ENCODE data around the gene TEAD1. TPM values are rescaled to one million over a fixed set of nuclear protein-coding genes. Genes with fewer than 3 reads are reported as not detected.

TEAD1 gene
- total RNA-seq, 1 experiment from 2014 or later = 106 TPM

DNA sequence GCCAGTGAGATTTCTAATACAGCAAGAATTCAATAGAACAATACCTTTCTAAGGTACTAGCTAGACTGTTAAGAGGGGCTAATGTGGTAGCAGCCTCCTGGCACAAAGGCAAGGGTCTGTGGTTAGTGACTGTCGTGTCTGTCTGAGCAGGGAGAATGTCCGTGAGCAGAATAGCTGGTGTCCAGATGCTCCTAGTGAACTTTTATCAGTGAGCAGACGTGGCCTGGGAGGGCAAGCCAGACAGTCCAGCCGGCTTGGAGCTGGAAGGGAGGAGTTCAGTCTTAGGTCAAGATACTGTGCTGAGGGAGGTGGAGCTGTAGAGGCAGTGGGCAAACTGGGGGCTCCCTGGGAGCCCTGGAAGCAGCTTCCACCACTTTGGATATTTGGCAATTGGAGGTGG lies 138.6 kb downstream of the TEAD1 start:
- no peak overlapping the region for H2AFZ ChIP-seq
- CTCF ChIA-PET = interaction anchor here (0.7 to 1.4 kb wide), 2 partner anchors 10 to 76 kb away, joined by 3 to 5 read pairs; no protein-coding TSS in a partner anchor
- H3K9me2 ChIP-seq (ENCODE audit: insufficient read depth) = no peaks in the 10 kb centered on the region
- POLR2A ChIA-PET (ENCODE audit: unreplicated experiment) = interaction anchor here (0.7 kb wide), 1 partner anchor 12 kb away, joined by 5 read pairs; no protein-coding TSS in a partner anchor
- no peaks in the 10 kb centered on the region for H4K20me1 ChIP-seq (ENCODE audit: insufficient read depth)
- no peaks in the 10 kb centered on the region for H3K9me3 ChIP-seq (ENCODE audit: insufficient read depth, low read depth)
- peaks cover 35% of the 10 kb centered on the region for H3K4me1 ChIP-seq (replicated peaks; ENCODE audit: insufficient read depth)
- peaks cover 94% of the 10 kb centered on the region for H3K79me2 ChIP-seq (ENCODE audit: low read depth)
- no peak for DNase-seq
- no peaks in the 10 kb centered on the region for H3K27me3 ChIP-seq (ENCODE audit: insufficient read depth, low read depth)
- H3K4me3 ChIP-seq = no peak overlapping the region
- TF ChIP-seq EZH2 (IDR thresholded peaks at IDR 0.05; ENCODE audit: low read depth) = no peak
- TF ChIP-seq, protein P1, sequence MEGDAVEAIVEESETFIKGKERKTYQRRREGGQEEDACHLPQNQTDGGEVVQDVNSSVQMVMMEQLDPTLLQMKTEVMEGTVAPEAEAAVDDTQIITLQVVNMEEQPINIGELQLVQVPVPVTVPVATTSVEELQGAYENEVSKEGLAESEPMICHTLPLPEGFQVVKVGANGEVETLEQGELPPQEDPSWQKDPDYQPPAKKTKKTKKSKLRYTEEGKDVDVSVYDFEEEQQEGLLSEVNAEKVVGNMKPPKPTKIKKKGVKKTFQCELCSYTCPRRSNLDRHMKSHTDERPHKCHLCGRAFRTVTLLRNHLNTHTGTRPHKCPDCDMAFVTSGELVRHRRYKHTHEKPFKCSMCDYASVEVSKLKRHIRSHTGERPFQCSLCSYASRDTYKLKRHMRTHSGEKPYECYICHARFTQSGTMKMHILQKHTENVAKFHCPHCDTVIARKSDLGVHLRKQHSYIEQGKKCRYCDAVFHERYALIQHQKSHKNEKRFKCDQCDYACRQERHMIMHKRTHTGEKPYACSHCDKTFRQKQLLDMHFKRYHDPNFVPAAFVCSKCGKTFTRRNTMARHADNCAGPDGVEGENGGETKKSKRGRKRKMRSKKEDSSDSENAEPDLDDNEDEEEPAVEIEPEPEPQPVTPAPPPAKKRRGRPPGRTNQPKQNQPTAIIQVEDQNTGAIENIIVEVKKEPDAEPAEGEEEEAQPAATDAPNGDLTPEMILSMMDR (conservative IDR thresholded peaks at IDR 0.05) = no peak
- peaks cover 4% of the 10 kb centered on the region; the same call in 1 of the 2 replicates for H3F3A ChIP-seq (ENCODE audit: insufficient read depth, low read depth)
- H3K4me2 ChIP-seq = 0 out of 2 replicates have a peak overlapping the region, but pooled peaks have one; percentile 23
- no TSS peak for BruUV-seq (replicated peaks)
- intact Hi-C loops (cut with micrococcal nuclease; ENCODE audit: unreplicated experiment) = loop anchor here (5.0 kb wide), 1 partner anchor 74 kb away; no protein-coding TSS in a partner anchor
- H3K36me3 ChIP-seq (ENCODE audit: low read depth) = no peaks in the 10 kb centered on the region
- H3K27ac ChIP-seq = no peak overlapping the region

DNA sequence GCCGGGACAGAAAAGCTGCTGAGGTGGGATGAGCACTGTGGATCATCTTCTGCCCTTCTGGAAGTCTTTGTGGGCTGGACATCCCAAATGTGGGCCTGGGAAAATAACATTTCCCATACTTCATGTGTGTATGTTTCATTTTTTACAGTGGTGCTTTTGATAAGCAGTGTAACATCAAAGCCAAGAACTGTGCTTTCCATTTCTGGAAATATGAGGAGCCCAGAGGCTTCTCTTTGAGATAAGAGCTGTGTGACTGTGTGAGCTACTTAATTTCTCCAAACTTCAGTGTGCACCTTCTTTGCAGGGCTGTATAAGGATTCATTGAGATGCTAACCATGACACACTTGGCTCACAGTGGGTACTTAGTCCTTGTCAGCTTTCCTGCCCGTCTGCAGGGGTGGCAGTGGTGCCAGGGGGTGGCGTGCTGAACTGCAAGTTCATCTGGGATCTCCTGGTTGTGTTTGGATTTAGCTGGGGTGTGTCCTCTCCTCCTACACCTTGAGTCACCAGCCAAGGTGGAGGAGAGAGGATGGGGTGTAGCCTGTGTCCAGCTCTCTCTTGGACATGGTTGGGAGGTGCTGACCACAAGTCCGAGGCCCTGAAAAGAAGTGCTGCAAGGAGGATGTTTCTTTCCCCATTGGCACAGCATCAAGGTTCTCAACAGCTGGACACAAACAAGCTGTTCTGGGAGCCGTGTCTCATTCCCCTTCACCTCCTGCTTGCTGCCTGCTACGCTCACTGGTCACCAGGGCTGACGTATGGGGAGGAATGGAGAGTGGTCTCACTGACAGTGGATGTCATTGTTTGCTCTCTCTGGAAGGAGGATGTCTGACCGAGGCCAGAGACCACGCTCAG lies 139.4 kb downstream of the TEAD1 start:
- H3K4me2 ChIP-seq = peak overlapping the region; percentile 23; the same call in 1 of the 2 replicates
- no TSS peak for BruUV-seq (replicated peaks)
- H3K36me3 ChIP-seq (ENCODE audit: low read depth) = no peaks in the 10 kb centered on the region
- no peak overlapping the region for H3K4me3 ChIP-seq
- no peaks in the 10 kb centered on the region for H4K20me1 ChIP-seq (ENCODE audit: insufficient read depth)
- peak; percentile 64 to 71 for DNase-seq
- peaks cover 42% of the 10 kb centered on the region for H3K4me1 ChIP-seq (replicated peaks; ENCODE audit: insufficient read depth)
- peaks cover 4% of the 10 kb centered on the region; the same call in 1 of the 2 replicates for H3F3A ChIP-seq (ENCODE audit: insufficient read depth, low read depth)
- H2AFZ ChIP-seq = no peak overlapping the region
- H3K9me2 ChIP-seq (ENCODE audit: insufficient read depth) = no peaks in the 10 kb centered on the region
- no peak for TF ChIP-seq EZH2 (IDR thresholded peaks at IDR 0.05; ENCODE audit: low read depth)
- TF ChIP-seq, protein P1 (conservative IDR thresholded peaks at IDR 0.05) = no peak
- ChIA-PET CTCF (interaction anchor here (0.5 to 1.4 kb wide), 3 partner anchors 11 to 76 kb away, joined by 3 to 5 read pairs (median 4); no protein-coding TSS in a partner anchor), POLR2A (ENCODE audit: unreplicated experiment) (interaction anchor here (0.5 to 0.7 kb wide), 4 partner anchors 9 to 648 kb away, joined by 3 to 12 read pairs (median 4); no protein-coding TSS in a partner anchor)
- intact Hi-C loops (cut with micrococcal nuclease; ENCODE audit: unreplicated experiment) = loop anchor here (5.0 kb wide), 1 partner anchor 74 kb away; no protein-coding TSS in a partner anchor
- H3K9me3 ChIP-seq (ENCODE audit: insufficient read depth, low read depth) = no peaks in the 10 kb centered on the region
- H3K27me3 ChIP-seq (ENCODE audit: insufficient read depth, low read depth) = no peaks in the 10 kb centered on the region
- H3K79me2 ChIP-seq (ENCODE audit: low read depth) = peaks cover 92% of the 10 kb centered on the region
- H3K27ac ChIP-seq = 0 out of 2 replicates have a peak overlapping the region, but pooled peaks have one; percentile 16

DNA sequence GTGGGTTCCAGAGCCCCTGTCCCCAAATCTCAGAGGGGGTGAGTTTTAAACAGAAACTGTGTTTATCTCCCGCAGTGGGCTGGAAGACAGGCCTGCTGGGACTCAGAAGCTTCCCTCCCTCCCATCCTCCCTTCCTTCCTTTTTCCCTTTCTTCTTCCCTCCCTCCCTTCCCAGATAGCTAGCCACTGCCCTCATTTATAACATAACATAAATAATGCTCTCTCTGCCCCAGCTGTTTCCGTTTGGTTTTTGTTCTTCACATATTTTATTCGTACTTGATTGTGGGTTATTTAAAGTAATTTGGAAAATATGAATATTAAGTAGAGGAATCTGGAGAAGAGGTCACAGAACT lies 140.9 kb downstream of the TEAD1 start:
- peaks cover 9% of the 10 kb centered on the region; the same call in 1 of the 2 replicates for H3F3A ChIP-seq (ENCODE audit: insufficient read depth, low read depth)
- no peaks in the 10 kb centered on the region for H3K36me3 ChIP-seq (ENCODE audit: low read depth)
- no peak overlapping the region for H3K4me3 ChIP-seq
- ChIA-PET CTCF (interaction anchor here (0.6 kb wide), 1 partner anchor 484 kb away, joined by 6 read pairs; no protein-coding TSS in a partner anchor), POLR2A (ENCODE audit: unreplicated experiment) (no interaction called here)
- no peak for DNase-seq
- H3K27me3 ChIP-seq (ENCODE audit: insufficient read depth, low read depth) = no peaks in the 10 kb centered on the region
- no TSS peak for BruUV-seq (replicated peaks)
- intact Hi-C loops (cut with micrococcal nuclease; ENCODE audit: unreplicated experiment) = no loop called here
- peaks cover 47% of the 10 kb centered on the region for H3K4me1 ChIP-seq (replicated peaks; ENCODE audit: insufficient read depth)
- 0 out of 2 replicates have a peak overlapping the region, but pooled peaks have one; percentile 26 for H3K27ac ChIP-seq
- H3K79me2 ChIP-seq (ENCODE audit: low read depth) = peaks cover 89% of the 10 kb centered on the region
- no peak for TF ChIP-seq EZH2 (IDR thresholded peaks at IDR 0.05; ENCODE audit: low read depth)
- TF ChIP-seq, protein P1 (conservative IDR thresholded peaks at IDR 0.05) = no peak
- H3K9me3 ChIP-seq (ENCODE audit: insufficient read depth, low read depth) = no peaks in the 10 kb centered on the region
- H3K9me2 ChIP-seq (ENCODE audit: insufficient read depth) = no peaks in the 10 kb centered on the region
- H2AFZ ChIP-seq = no peak overlapping the region
- 0 out of 2 replicates have a peak overlapping the region, but pooled peaks have one; percentile 10 for H3K4me2 ChIP-seq
- H4K20me1 ChIP-seq (ENCODE audit: insufficient read depth) = no peaks in the 10 kb centered on the region
